Measurements from ENCODE around the gene CFAP221. TPM values are rescaled to one million over a fixed set of nuclear protein-coding genes. Genes with fewer than 3 reads are reported as not detected.
A peak's percentile ranks its signal among the peaks of the same experiment; 100 is the strongest.

Gene CFAP221
- total RNA-seq, 3 donors from 2014 or later (not counting 1 experiment from before 2014, with no cell fraction given), result not detected

DNA sequence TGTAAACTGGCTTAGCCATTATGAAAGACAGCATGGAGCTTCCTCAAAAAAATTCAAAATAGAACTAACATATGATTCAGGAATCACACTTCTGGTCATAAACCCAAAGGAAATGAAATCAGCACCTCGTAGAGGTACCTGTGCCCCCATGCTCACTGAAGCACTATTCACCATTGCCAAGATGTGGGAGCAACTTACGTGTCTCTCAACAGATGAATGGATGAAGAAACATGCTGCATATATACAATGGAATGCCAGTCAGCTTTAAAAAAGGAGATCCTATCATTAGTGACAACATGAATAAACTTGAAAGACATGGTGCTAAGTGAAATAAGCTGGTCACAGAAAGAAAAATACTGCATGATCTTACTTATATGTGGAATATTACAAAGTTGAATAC lies 28.1 kb upstream of the CFAP221 start:
- ATAC-seq (no peak), DNase-seq (no peak)
- Histone ChIP-seq H3K27ac (ENCODE audit: low read length) (no peak overlapping the region), H3K36me3 (ENCODE audit: control insufficient read depth, insufficient read depth, low read length) (no peaks in the 10 kb centered on the region), H3K4me3 (ENCODE audit: low read length) (no peak overlapping the region), H3K4me1 (ENCODE audit: control insufficient read depth, insufficient read depth, low read length) (no peaks in the 10 kb centered on the region), H3K27me3 (ENCODE audit: control insufficient read depth, insufficient read depth, low read length) (peaks cover 3% of the 10 kb centered on the region), H3K9me3 (ENCODE audit: control insufficient read depth, insufficient read depth, low read length) (no peaks in the 10 kb centered on the region)
- intact Hi-C loops (cut with micrococcal nuclease), result no loop called here
- Mint-ChIP-seq H3K27me3 (ENCODE audit: low read depth in 2 of 2) (peaks cover 3 to 13% of the 10 kb centered on the region in 2 donors), H3K4me3 (no peak overlapping the region), H3K4me1 (peaks cover 0 to 5% of the 10 kb centered on the region in 2 donors), H3K36me3 (no peaks in the 10 kb centered on the region), H3K27ac (no peak overlapping the region), H3K9me3 (no peaks in the 10 kb centered on the region)
- 73% methylated on average over 2 of the region's 2 CpGs for WGBS (ENCODE audit: insufficient coverage)
- TF ChIP-seq, protein P1, sequence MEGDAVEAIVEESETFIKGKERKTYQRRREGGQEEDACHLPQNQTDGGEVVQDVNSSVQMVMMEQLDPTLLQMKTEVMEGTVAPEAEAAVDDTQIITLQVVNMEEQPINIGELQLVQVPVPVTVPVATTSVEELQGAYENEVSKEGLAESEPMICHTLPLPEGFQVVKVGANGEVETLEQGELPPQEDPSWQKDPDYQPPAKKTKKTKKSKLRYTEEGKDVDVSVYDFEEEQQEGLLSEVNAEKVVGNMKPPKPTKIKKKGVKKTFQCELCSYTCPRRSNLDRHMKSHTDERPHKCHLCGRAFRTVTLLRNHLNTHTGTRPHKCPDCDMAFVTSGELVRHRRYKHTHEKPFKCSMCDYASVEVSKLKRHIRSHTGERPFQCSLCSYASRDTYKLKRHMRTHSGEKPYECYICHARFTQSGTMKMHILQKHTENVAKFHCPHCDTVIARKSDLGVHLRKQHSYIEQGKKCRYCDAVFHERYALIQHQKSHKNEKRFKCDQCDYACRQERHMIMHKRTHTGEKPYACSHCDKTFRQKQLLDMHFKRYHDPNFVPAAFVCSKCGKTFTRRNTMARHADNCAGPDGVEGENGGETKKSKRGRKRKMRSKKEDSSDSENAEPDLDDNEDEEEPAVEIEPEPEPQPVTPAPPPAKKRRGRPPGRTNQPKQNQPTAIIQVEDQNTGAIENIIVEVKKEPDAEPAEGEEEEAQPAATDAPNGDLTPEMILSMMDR (IDR thresholded peaks at IDR 0.05), result no peak

GRCh38 chr2:119517433-119517832 lies 26.8 kb upstream of the CFAP221 start:
- Histone ChIP-seq H3K27ac (ENCODE audit: low read length) (no peak overlapping the region), H3K4me3 (ENCODE audit: low read length) (no peak overlapping the region), H3K27me3 (ENCODE audit: control insufficient read depth, insufficient read depth, low read length) (peaks cover 3% of the 10 kb centered on the region), H3K9me3 (ENCODE audit: control insufficient read depth, insufficient read depth, low read length) (no peaks in the 10 kb centered on the region), H3K36me3 (ENCODE audit: control insufficient read depth, insufficient read depth, low read length) (no peaks in the 10 kb centered on the region), H3K4me1 (ENCODE audit: control insufficient read depth, insufficient read depth, low read length) (no peaks in the 10 kb centered on the region)
- no peak overlapping the region for H3K4me3 Mint-ChIP-seq
- peaks cover 9 to 16% of the 10 kb centered on the region in 2 donors for H3K27me3 Mint-ChIP-seq (ENCODE audit: low read depth in 2 of 2)
- TF ChIP-seq, protein P1 (IDR thresholded peaks at IDR 0.05), result peak; percentile 46
- H3K9me3 Mint-ChIP-seq, result no peaks in the 10 kb centered on the region
- ATAC-seq (peak in 2 of 3 donors; percentile 41 to 61), DNase-seq (peak; percentile 17 to 44)
- WGBS (ENCODE audit: insufficient coverage), result 18% methylated on average over 6 of the region's 7 CpGs
- H3K27ac Mint-ChIP-seq, result no peak overlapping the region
- intact Hi-C loops (cut with micrococcal nuclease), result no loop called here
- H3K4me1 Mint-ChIP-seq, result peaks cover 0 to 5% of the 10 kb centered on the region in 2 donors
- no peaks in the 10 kb centered on the region for H3K36me3 Mint-ChIP-seq

GRCh38 chr2:119518401-119519056 lies 25.7 kb upstream of the CFAP221 start:
- H3K36me3 Mint-ChIP-seq, result no peaks in the 10 kb centered on the region
- H3K4me1 ChIP-seq (ENCODE audit: control insufficient read depth, insufficient read depth, low read length), result no peaks in the 10 kb centered on the region
- H3K4me3 ChIP-seq (ENCODE audit: low read length), result no peak overlapping the region
- no peaks in the 10 kb centered on the region for H3K36me3 ChIP-seq (ENCODE audit: control insufficient read depth, insufficient read depth, low read length)
- no peak overlapping the region for H3K4me3 Mint-ChIP-seq
- peaks cover 0 to 7% of the 10 kb centered on the region in 2 donors for H3K4me1 Mint-ChIP-seq
- 76% methylated on average over 10 of the region's 10 CpGs for WGBS (ENCODE audit: insufficient coverage)
- no peaks in the 10 kb centered on the region for H3K9me3 Mint-ChIP-seq
- H3K27ac Mint-ChIP-seq, result no peak overlapping the region
- ATAC-seq (no peak), DNase-seq (no peak)
- H3K27ac ChIP-seq (ENCODE audit: low read length), result no peak overlapping the region
- peaks cover 13 to 21% of the 10 kb centered on the region in 2 donors for H3K27me3 Mint-ChIP-seq (ENCODE audit: low read depth in 2 of 2)
- H3K27me3 ChIP-seq (ENCODE audit: control insufficient read depth, insufficient read depth, low read length), result no peaks in the 10 kb centered on the region
- TF ChIP-seq, protein P1 (IDR thresholded peaks at IDR 0.05), result no peak
- intact Hi-C loops (cut with micrococcal nuclease), result no loop called here
- no peaks in the 10 kb centered on the region for H3K9me3 ChIP-seq (ENCODE audit: control insufficient read depth, insufficient read depth, low read length)

DNA sequence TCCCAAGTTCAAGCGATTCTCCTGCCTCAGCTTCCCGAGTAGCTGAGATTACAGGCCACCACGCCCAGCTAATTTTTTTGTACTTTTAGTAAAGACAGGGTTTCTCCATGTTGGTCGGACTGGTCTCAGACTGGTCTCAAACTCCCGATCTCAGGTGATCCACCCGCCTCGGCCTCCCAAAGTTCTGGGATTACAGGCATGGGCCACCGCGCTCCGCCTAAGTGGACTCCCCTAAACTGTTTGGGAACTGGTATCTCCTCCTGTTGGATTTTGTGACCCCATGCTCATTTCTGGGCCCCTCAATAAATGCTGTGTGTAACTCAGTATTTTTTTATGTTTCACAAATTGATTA lies 25.2 kb upstream of the CFAP221 start:
- ATAC-seq (no peak), DNase-seq (no peak)
- no peaks in the 10 kb centered on the region for H3K36me3 ChIP-seq (ENCODE audit: control insufficient read depth, insufficient read depth, low read length)
- Mint-ChIP-seq H3K9me3 (no peaks in the 10 kb centered on the region), H3K4me1 (peaks cover 0 to 10% of the 10 kb centered on the region in 2 donors), H3K36me3 (no peaks in the 10 kb centered on the region), H3K4me3 (no peak overlapping the region), H3K27me3 (ENCODE audit: low read depth in 2 of 2) (peaks cover 17 to 25% of the 10 kb centered on the region in 2 donors), H3K27ac (no peak overlapping the region)
- no peak overlapping the region for H3K27ac ChIP-seq (ENCODE audit: low read length)
- H3K4me1 ChIP-seq (ENCODE audit: control insufficient read depth, insufficient read depth, low read length), result no peaks in the 10 kb centered on the region
- intact Hi-C loops (cut with micrococcal nuclease), result no loop called here
- TF ChIP-seq, protein P1 (IDR thresholded peaks at IDR 0.05), result no peak
- 90% methylated on average over 10 of the region's 10 CpGs for WGBS (ENCODE audit: insufficient coverage)
- no peaks in the 10 kb centered on the region for H3K9me3 ChIP-seq (ENCODE audit: control insufficient read depth, insufficient read depth, low read length)
- H3K27me3 ChIP-seq (ENCODE audit: control insufficient read depth, insufficient read depth, low read length), result no peaks in the 10 kb centered on the region
- H3K4me3 ChIP-seq (ENCODE audit: low read length), result no peak overlapping the region

Measured in natural killer cell (primary cell).